Measurements from ENCODE around the gene TBCCD1.

GRCh38 chr3:186598794-186599141 is 31.6 kb upstream of the TBCCD1 start:
- TF ChIP-seq CTCF (IDR thresholded peaks at IDR 0.05), result no peak
- TF ChIP-seq POLR2A (IDR thresholded peaks at IDR 0.05), result no peak

All from lower leg skin (tissue), 3 donors.